GM18520 (cell line): Measurements from ENCODE around the gene ADRA2B.
"Not testable (repeated sequence)": the region's sequence is repeated elsewhere in the genome, so short reads cannot be mapped to it uniquely, and the experiment has no call there.

Experiments
- ATAC-seq: cut with Tn5 transposase; IDR thresholded peaks from one replicate; pipeline ENCODE4 v1.9.1; 2021; ENCODE audit not compliant: unreplicated experiment

The ADRA2B gene

GRCh38 chr2:96091141-96091710, 25.1 kb downstream of the ADRA2B start:
- no peak for ATAC-seq

- ATAC-seq: no peak
These were observed 26.0 kb downstream of the ADRA2B start for GRCh38 chr2:96090196-96090926.

- no peak for ATAC-seq
These were observed 26.8 kb downstream of the ADRA2B start for GRCh38 chr2:96089356-96090195.

GRCh38 chr2:96088340-96089335, 27.7 kb downstream of the ADRA2B start:
- ATAC-seq: no peak

- no peak for ATAC-seq
These were observed 29.2 kb downstream of the ADRA2B start for GRCh38 chr2:96087130-96087529.

- no peak for ATAC-seq
These were observed 30.6 kb downstream of the ADRA2B start for GRCh38 chr2:96085541-96086355.

GRCh38 chr2:96084858-96085518, 31.4 kb downstream of the ADRA2B start:
- ATAC-seq: not testable (repeated sequence)

- ATAC-seq: no peak
These were observed 32.1 kb downstream of the ADRA2B start for GRCh38 chr2:96083989-96084857.

GRCh38 chr2:96083064-96083939, 33.1 kb downstream of the ADRA2B start:
- ATAC-seq: no peak

- ATAC-seq: no peak
These were observed 33.9 kb downstream of the ADRA2B start for GRCh38 chr2:96082211-96083063.

GRCh38 chr2:96081042-96081441, 35.3 kb downstream of the ADRA2B start:
- no peak for ATAC-seq

GRCh38 chr2:96075199-96075771, 41.1 kb downstream of the ADRA2B start:
- ATAC-seq: no peak

GRCh38 chr2:96074156-96074555, 42.2 kb downstream of the ADRA2B start:
- no peak for ATAC-seq

- no peak for ATAC-seq
These were observed 43.1 kb downstream of the ADRA2B start for GRCh38 chr2:96073170-96073775.

GRCh38 chr2:96072746-96073145, 43.6 kb downstream of the ADRA2B start:
- no peak for ATAC-seq
